ENCODE measurements around the gene ZFP36L2. TPM values are rescaled to one million over a fixed set of nuclear protein-coding genes. Genes with fewer than 3 reads are reported as not detected.
A peak's percentile ranks its signal among the peaks of the same experiment; 100 is the strongest.

The ZFP36L2 gene
- total and polyA plus RNA-seq, 2 donors (not counting 1 experiment from before 2014, with no cell fraction given): 94.9 to 482 TPM

- peak; percentile 13 for ATAC-seq (ENCODE audit: low read depth)
- Histone ChIP-seq H3K4me1 (ENCODE audit: control insufficient read depth in 2 of 2, insufficient read depth in 2 of 2, low read length in 2 of 2) (peaks cover 42 to 57% of the 10 kb centered on the region in 2 donors), H3K9ac (ENCODE audit: low read length) (peak overlapping the region; percentile 86), H3K27me3 (replicated peaks in 1 of 4; ENCODE audit: control extremely low read depth in 1 of 4, control insufficient read depth in 3 of 4, insufficient read depth in 4 of 4, low read length in 3 of 4) (no peaks in the 10 kb centered on the region), H3K36me3 (replicated peaks in 1 of 2; ENCODE audit: control extremely low read depth in 1 of 2, control insufficient read depth in 1 of 2, extremely low read depth in 1 of 2, insufficient read depth in 2 of 2, low read length in 1 of 2) (peaks cover 0 to 40% of the 10 kb centered on the region in 2 experiments), H3K9me3 (ENCODE audit: control extremely low read depth in 1 of 3, control insufficient read depth in 2 of 3, insufficient read depth in 1 of 3, low read length in 2 of 3) (no peaks in the 10 kb centered on the region), H4K20me1 (ENCODE audit: control insufficient read depth, insufficient read depth, low read length, poor library complexity, severe bottlenecking) (peaks cover 34% of the 10 kb centered on the region), H3K79me2 (ENCODE audit: control insufficient read depth, insufficient read depth, low read length) (peaks cover 81% of the 10 kb centered on the region), H3K27ac (ENCODE audit: low read length in 2 of 2) (peak overlapping the region; percentile 90 to 93), H3K4me3 (ENCODE audit: control extremely low read depth in 1 of 5, extremely low read depth in 1 of 5, insufficient read depth in 1 of 5, low read depth in 2 of 5, low read length in 4 of 5) (peak overlapping the region; percentile 76 to 98 (median 90)), H2AFZ (ENCODE audit: insufficient read depth, low read depth, low read length, poor library complexity, severe bottlenecking) (no peak overlapping the region), H3K4me2 (replicated peaks; ENCODE audit: low read depth, low read length, poor library complexity, severe bottlenecking) (peak overlapping the region; percentile 85)
- ChIA-PET CTCF (interaction anchor here (0.9 to 21.8 kb wide), 9 partner anchors 7 to 280 kb away, joined by 3 to 650 read pairs (median 71); no protein-coding TSS in a partner anchor), POLR2A (interaction anchor here (0.5 to 13.4 kb wide), 19 partner anchors 7 to 416 kb away, joined by 3 to 561 read pairs (median 8); no protein-coding TSS in a partner anchor)
- TF ChIP-seq CTCF (IDR thresholded peaks at IDR 0.05): no peak
- no peak for TF ChIP-seq EZH2 (IDR thresholded peaks at IDR 0.05; ENCODE audit: borderline replicate concordance, insufficient read depth, low read depth, low read length, poor library complexity, severe bottlenecking)
- intact Hi-C loops (cut with micrococcal nuclease): loop anchor here (1.0 to 5.0 kb wide), 4 partner anchors 52 to 414 kb away; no protein-coding TSS in a partner anchor
- peaks cover 51% of the 10 kb centered on the region for H3K4me1 Mint-ChIP-seq
- no peak for DNase-seq
- H3K9me3 Mint-ChIP-seq (ENCODE audit: insufficient read depth): no peaks in the 10 kb centered on the region
- peak overlapping the region; percentile 97 for H3K27ac Mint-ChIP-seq
- peak overlapping the region; percentile 98 for H3K4me3 Mint-ChIP-seq
- H3K27me3 Mint-ChIP-seq: no peaks in the 10 kb centered on the region
- under 1% methylated on average over 76 of the region's 80 CpGs for WGBS (ENCODE audit: insufficient coverage)
Observed at GRCh38 chr2:43225788-43226557, 433 bp downstream of the ZFP36L2 start.
